Kidney tubule cell (primary cell): ENCODE data around the gene TBP.

Source experiments
- DNase-seq: peaks from one replicate; pipeline ENCODE4 v3.0.0-alpha.2; 2018; ENCODE audit warnings: low spot score

TBP gene

DNA sequence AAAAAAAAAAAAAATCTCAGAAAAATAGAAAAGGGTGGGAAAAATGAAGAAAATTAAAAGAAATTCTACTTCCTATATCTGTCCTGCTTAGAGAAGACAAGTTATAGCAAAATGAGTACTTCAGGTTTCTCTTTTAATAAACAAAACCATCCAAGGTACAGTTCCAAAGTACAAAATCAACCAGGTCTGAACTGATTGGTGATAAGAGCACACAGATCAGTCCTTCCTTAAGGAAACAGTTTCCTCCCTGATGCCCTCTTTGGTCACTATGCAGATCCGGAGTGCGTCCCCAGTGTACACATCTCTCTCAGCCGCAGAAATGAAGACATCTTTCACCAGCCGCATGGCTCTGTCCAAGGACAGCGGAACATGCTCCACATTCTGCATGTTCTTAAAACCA, 19.2 kb upstream of the TBP start:
- DNase-seq = no peak

DNA sequence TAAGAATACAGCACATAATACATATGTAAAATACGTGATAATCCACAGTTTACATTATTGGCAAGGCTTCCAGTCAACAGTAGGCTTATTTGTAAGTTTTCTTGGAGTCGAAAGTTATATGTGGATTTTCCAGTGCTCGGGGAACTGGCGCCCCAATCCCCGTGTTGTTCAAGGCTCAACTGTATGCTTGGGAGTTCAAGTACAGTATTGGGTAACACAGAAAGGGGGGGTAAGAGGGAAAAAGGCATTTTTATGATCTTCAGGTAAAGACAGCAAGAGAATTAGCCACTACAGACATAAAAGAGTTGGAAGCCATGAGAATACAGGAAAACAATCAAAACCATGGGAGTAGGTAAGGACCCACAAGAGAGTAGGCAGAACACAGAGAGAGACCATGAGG, 17.5 kb upstream of the TBP start:
- DNase-seq = no peak

DNA sequence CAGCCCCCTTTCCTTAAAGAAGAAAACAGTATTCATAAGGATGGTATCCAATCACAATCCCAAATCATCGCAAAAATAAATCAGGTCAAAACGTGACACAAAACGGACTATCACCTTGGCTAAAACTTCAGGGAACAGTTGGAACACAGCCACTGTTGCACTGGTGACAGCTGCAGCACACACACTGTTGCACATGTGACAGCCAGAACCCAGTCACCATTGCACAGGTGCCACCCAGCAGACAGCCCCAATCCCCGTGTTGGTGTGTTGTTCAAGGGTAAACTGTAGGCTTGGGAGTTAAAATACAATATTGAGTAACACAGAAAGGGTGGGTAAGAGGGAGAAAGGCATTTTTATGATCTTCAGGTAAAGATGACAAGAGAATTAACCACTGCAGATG, 16.8 kb upstream of the TBP start:
- DNase-seq = no peak

DNA sequence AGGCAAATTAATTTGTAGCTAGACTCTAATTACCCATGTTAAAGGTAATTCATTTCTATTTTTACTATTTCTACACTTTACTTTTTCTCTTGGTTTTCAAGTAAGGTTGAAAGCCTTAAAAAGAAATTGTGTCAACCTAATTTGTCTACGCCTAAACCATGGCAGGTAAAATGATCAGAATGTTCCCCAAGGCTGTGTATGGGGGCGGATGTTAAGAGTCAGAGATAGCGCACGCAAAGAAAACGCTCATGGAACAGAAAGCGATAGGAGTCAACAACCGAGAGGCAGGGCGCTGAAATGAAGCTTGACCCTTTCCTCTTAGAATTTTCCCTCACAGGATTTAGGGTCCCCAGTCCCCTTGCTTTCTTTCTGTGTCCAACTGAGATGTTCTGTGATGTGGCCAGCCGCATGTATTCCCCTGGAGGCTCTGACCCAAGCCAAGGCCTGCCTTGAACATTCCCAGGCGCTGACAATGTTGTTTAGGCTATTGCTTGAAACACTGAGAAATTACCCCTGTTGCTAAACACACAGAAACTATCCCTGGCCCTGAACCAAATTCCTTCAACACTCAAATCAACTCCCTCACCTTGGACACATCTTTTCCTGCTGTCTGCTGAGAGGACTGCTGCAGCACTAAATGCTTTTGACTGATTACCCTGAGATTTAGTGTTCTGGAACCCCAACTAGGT, 12.0 kb upstream of the TBP start:
- no peak for DNase-seq

DNA sequence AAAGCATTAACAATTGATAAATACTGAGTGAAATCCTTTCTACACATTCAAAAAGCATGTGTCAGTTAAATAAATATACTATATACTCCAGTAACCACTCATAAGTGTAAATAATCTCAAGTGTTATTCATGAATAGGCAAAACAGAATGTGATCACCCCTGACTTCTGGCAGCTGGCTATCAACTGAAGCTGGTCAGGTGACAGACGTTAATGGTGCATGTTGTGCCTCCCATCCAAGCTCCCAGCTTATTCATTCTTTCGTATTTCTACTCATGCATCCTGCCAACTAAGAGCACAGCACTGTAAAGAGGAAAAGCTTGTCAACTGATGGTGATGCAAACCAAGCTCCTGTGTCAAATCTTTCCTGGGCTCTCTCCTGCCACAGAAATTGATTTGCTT, 8.8 kb upstream of the TBP start:
- DNase-seq = peak; percentile 9

DNA sequence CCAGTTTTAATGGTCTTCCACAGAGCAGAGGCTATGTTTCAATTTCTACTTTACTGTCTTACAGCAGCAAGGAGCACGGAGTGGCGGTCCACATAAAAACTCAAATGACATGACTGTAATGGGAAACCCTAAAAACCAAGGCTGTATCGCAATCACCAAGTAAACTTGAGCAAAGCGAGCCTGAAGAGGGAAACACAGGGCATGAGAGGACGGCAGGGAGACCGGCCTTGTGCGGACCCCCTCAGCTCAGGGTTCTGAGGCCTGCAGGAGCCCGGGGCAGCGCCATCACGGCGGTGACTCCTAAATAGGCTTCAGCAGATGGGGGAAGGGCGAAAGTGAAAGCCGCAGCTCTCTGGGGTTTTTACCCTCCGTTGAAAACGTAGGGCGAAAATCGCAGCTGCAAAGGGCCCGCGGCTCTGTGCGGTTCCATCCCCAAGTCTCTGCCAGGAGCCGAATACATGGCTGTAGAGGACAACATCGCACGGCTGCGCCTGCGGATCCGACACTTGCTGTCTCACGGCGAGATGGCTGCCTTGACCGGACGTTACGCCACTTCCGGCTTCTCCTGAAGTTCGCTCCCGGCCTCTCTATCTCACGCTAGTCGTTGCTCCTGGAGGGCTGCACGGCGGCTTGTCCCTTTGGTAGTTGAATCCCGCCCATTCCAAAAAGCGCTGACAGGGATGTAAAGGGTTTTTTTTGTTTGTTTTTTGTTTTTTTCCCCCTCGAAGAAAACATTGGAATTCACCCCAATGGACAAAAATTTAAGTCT, 1.2 kb upstream of the TBP start, which contains the start of gene PSMB1:
PSMB1 (minus strand) TSS at position 543 of the 769 bp plus-strand sequence; CDS start at position 478, 65 bp downstream.
- peak; percentile 93 for DNase-seq

DNA sequence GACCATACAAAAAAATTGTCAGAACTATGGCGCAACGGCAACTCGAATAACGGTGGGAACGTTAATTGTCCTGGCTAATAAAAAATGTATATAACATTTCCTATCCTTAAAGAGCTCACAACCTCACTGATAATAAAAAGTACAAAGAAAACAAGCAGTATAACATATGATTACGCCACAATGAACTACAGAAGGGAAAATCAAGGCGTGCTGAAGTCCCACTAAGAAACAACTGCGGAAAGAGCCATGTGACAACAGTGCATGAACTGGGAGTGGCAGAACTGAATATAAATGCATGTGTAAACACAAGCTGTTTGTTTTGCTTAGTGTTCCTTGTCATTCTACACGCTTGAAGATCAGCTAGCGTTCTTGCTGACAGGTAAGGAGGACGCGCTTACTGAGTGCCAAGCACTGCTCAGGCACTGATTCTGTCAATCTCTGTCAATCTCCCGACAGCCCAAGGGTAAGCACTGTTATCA, 596 bp upstream of the TBP start:
- no peak for DNase-seq

DNA sequence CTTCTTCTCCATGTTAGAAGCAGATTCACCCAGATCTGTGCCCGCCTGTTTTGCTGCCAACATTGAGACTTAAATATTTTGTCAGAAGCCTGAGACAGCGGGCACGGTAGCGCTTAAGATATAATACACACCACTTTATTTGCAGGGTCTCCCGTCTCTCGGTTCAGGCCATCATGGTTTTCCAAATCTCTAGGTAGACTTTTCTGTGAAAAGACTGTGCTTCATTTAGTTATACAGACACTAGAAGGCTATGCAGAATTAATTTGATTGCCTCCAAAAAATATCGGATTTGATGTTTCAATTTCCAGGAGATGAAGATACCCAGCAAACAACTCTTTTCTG, 598 bp downstream of the TBP start:
- no peak for DNase-seq

DNA sequence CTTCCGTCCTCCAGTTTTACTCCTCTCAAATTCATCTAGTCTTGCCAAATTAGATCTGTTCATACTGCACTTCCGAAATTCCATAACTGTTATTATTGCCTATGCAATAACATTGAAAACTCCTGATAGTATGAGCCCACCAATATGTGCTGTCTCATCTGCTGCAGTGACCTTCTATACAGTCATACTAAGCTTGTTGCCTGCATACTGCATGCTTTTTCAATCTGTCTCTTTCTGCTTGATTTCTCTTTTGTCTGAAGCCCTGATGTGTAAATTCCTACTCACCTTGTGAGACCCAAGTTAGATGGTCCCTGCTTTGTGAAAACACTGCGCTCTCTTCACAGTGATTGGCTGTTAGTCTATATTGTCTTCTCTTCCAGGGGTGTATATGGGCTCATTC, 1.1 kb downstream of the TBP start:
- no peak for DNase-seq

DNA sequence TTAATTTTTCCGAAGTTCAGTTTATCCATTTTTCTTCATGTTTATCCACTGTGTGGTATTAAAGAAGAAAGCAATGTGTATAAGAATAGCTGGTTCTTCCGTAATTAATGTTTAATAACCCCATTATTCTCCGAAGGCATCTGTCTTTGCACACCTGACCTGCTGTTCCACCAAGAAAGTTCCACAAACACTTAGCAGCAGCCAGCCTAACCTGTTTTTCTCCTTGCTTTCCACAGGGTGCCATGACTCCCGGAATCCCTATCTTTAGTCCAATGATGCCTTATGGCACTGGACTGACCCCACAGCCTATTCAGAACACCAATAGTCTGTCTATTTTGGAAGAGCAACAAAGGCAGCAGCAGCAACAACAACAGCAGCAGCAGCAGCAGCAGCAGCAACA, 7.4 kb downstream of the TBP start:
- DNase-seq = no peak

DNA sequence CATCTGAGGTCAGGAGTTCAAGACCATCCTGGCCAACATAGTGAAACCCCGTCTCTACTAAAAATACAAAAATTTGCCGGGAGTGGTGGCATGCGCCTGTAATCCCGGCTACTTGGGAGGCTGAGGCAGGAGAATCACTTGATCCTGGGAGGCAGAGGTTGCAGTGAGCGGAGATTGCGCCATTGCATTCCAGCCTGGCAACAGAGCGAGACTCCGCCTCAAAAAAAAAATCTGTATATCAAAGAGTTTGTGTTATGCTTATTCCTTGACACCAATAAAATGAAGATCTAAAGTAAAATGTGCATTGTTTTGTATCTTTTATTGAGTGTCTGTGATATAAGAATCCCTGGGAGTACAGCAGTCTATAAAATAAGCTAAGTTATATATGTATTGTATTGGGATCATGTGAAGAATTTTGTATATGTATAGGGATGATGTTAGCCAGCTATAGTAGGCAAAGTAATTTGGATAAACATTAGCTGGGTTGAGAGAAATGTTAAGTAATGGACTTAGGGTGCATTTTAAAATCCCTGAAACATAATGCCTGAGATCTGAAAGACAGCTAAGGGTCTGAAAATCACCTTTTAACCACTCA, 10.9 kb downstream of the TBP start:
- DNase-seq = no peak

DNA sequence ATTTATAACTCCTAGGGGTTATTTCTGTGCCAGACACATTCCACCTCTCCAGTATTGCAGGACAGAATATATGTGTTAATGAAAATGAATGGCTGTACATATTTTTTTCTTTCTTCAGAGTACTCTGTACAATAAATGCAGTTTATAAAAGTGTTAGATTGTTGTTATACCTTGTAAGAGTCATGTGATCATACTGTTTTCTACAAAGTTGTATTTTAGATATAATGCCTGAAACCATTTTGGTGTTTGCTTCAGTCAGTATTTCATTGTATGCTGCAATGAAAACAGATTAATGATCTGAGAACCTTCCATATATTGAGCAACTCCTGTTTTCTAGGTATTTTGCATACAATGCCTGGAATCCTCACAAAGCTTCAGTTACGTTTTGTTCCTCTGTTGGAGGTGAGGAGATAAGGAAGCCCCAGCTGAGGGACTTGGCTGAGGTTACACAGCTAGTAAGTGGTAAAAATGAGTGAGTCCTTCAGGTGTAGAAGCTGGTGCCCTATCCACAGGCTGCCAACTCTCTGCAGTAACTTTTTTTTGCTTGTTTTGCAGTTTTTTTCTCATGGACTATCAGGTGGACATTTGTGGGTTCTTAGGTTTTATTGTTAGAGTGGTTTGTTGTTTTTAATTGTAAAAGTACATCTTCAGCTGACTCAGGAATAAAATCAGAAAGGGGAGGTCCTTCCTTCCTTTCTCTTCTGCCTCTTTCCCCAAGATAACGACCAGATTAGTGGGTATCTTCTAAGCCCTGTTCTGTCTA, 18.7 kb downstream of the TBP start:
- no peak for DNase-seq

DNA sequence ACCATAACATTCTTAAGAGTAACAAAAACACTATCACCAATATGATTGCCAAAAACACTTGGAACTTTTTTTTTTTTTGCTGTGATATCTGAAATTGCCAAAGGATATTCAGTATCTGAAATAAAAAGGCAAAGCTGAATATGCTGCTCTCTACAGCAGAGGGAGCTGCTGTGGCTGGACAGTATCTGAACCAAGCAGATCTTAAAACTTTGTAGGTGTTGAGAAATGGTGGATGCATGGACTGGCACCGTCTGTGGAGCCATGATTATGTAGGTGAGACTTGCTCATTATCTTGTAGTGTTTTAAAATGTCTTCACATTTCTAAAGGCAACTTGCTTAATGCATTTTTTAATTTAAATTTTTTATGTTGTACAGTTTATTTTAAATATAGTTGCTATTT, 21.1 kb downstream of the TBP start:
- no peak for DNase-seq

DNA sequence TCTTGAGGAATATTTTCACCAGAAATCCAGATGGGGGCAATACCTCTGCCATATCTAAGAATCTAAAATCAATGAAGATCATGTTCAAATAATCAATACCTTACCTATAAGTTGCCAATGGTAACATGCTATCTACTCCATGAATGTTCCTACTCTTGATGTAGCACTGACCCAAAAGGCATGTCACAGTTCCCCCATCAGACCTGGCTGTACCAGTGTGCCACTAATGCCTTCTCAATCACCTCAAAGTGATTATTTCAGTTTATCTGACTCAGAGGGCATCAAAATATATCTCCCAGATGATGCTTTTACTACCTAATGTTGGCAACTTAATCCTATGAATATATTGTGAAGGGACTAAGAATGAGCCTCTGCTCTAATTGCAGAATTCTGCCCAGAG, 24.7 kb downstream of the TBP start:
- no peak for DNase-seq

DNA sequence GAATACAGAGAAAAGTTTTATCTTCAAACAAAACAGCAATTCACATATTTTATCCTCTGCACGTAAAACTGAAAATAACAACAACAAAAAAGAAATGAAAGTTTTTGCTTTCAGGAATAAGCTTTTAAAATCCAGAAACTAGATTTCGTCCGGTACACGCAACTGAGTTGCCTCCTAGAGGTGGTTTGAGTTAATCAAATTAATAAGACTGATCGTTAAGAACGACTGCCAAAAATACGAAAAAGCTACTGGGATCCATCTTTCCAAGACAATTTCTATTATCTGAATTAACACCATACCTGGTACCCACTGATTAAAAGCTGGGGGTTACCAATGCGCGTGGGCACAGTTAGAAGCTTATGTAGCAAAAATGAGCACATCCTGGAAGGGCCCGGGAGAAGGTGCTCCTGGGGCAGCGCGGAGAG, 29.6 kb downstream of the TBP start:
- DNase-seq = no peak

DNA sequence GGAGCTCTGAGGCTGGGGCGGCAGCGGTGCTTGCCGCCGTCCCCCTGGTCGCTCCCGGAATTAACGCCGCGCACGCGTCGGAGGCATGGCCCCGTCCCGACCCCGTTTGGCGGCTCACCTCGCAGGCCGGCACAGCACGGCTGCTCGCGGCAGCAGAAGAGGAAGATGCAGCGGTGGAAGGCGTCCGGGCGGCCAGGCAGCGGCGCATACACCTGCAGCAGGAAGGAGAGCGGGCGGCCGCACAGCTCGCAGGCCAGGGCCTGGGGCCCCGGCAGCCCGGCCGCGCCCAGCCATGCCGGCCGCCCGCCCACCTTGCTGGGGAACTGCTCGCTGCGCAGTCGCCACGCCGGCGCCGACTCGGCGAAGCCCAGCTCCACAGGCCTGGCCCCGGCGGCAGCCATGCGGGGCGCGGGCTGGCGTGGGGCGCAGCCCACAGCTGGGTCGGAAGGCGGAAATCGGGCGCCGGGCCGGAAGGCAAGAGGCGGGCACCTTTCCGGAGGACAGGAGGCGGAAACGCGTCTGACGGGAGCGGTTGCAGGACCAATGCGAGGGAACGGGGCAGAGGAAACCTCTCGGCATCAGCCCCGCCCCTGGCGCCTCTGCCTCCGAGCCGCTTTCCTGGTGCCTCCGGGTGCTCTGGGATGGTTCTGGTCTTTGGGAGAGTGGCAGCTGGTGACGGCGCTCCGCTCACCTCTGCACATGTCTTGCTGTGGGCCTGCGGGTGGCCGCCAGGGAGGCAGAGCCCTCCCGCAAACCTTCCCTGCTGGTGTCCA, 30.2 kb downstream of the TBP start, which contains the start of gene PDCD2:
PDCD2 (minus strand) TSS at position 457 of the 773 bp plus-strand sequence; CDS start at position 401, 56 bp downstream.
- peak; percentile 95 for DNase-seq

DNA sequence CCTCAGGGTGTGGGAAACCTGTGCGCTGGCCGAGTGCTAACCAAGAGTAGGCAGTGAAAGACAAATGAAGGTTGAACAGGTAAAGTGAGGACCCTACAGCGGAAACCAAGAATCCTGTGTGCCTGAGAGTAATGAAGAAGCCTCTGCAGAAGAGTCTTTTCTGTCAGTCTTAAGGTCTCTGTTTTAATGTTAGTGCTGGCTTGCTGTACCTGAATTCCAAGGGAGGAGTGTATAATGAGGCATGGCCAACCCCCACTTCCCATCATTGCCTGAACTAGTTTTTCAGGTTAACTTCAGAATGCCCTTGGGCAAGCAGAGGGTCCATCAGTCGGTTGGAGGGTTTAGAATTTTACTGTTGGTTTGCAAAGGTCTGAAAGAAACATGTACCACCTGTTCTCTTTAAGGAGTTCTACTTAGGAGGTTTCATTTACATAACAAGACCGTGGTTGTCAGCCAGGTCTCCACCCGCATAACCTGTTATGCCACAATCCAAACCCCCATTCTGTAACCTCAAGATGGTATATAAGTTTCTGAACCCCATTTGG, 30.9 kb downstream of the TBP start:
- DNase-seq = no peak

DNA sequence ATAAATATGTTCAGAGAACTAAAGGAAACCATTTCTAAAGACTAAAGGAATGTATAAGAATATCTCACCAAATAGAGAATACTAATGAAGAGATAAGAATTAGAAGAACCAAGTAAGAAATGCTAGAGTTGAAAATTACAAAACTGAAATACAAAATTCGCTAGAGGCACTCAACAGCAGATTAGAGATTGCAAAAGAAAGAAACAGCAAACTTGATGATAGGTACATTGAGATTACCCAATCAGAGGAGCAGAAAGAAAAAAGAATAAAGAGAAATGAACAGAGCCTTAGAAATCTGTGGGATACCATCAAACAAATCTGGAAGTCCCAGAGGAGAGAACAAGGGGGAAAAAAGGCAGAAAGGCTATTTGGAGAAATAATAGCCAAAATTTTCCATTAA, 36.6 kb downstream of the TBP start:
- no peak for DNase-seq

DNA sequence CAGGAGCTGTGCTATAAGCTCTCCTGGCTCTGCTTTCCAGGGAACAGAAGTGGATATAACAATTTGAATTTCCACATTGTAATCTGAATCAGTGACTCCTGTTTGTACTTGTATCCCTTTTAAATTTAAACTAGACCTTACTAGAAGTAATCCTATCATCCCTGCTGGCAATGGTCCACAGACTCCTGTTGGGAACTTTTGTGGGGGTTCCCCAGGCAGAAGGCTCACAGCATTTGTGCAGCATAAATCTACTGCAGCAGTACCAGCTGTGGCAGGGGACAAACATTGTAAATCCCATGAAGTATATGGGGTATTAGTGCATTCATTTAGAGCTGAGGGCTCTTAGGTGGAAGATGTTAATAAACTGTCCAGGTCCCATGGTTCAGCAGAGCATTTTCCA, 42.3 kb downstream of the TBP start:
- DNase-seq = no peak

DNA sequence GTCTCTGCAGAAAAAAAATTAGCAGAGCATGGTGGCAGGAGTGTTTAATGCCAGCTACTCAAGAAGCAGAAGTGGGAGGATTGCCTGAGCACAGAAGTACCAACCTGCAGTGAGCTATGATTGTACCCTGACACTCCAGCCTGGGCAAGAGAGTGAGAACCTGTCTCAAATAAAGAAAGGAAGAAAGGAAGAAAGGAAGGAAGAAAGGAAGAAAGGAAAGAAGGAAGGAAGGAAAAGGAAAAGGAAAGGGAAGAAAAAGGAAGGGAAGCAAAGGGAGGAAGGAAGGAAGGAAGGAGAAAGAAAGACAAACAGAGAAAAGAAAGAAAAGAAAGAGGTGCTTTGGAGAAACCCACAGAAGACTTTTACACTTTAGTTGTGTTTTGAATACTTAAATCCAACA, 43.1 kb downstream of the TBP start:
- DNase-seq = no peak

DNA sequence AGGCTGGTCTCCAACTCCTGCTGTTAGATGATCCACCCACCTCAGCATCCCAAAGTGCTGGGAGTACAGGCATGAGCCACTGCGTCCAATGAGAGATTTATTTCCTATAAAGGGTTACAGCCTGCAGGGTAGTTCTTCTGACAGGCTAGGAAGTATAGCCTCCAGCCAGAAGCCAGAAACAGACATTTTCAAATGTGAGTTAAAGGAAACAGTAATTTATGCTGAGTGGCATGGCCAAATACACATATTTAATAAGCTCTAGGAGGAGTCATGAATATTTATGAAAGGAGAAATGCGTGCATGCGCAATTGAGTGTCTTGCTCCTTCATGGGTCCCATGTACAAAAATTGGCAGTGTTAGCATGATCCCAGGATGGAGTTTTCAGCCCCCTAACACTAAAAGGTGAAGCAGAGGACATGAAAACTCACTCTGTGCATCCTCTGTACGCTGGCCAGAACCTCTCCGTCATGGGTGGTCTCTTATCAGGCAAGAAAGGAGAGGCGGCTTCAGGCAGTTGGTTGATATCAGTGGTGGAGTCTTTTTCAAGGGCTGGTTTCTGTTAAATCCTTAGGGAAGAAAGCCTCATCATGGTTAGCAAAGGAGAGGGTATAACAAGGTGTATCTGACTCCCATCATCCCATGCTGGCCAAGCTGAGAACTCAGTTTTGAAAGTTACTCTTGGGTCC, 51.5 kb downstream of the TBP start:
- no peak for DNase-seq
